WERI-Rb-1 (cell line): Measurements from ENCODE around the gene GPHN.

Source experiments
- DNase-seq: peaks from one replicate; pipeline ENCODE4 v3.0.0-alpha.2; 2020
- H3K27ac ChIP-seq: fragments of 250-450 bp; sonication (Bioruptor Pico); 2 replicates; pipeline ENCODE4 v1.5.1; 2020; ENCODE audit warnings: mild to moderate bottlenecking, moderate library complexity
- H3K27me3 ChIP-seq: fragments of 250-450 bp; sonication (Bioruptor Pico); 2 replicates; pipeline ENCODE4 v1.5.1; 2021; ENCODE audit warnings: mild to moderate bottlenecking, low read depth, moderate library complexity; ENCODE audit not compliant: insufficient read depth, severe bottlenecking
- H3K36me3 ChIP-seq: fragments of 250-450 bp; sonication (Bioruptor Pico); 2 replicates; pipeline ENCODE4 v1.5.1; 2020; ENCODE audit warnings: mild to moderate bottlenecking, moderate library complexity
- H3K4me3 ChIP-seq: 2 replicates; pipeline ENCODE4 v1.5.1; 2011; ENCODE audit warnings: low read depth, mild to moderate bottlenecking, control low read depth, low read length
- H3K9me3 ChIP-seq: fragments of 250-450 bp; sonication (Bioruptor Pico); 2 replicates; pipeline ENCODE4 v1.5.1; 2021; ENCODE audit warnings: mild to moderate bottlenecking, moderate library complexity; ENCODE audit not compliant: severe bottlenecking
- CTCF ChIP-seq: IDR thresholded peaks from 2 replicates; pipeline ENCODE4 v1.5.1; 2011; ENCODE audit warnings: low read depth, mild to moderate bottlenecking, control low read depth, inconsistent platforms, low read length

GPHN gene

GRCh38 chr14:66850258-66850888, 342.4 kb downstream of the GPHN start:
- H3K9me3 ChIP-seq: no peaks in the 10 kb centered on the region
- no peak overlapping the region for H3K4me3 ChIP-seq
- TF ChIP-seq CTCF: no peak
- DNase-seq: no peak
- H3K27ac ChIP-seq: no peak overlapping the region
- no peaks in the 10 kb centered on the region for H3K36me3 ChIP-seq
- H3K27me3 ChIP-seq: no peaks in the 10 kb centered on the region

DNA sequence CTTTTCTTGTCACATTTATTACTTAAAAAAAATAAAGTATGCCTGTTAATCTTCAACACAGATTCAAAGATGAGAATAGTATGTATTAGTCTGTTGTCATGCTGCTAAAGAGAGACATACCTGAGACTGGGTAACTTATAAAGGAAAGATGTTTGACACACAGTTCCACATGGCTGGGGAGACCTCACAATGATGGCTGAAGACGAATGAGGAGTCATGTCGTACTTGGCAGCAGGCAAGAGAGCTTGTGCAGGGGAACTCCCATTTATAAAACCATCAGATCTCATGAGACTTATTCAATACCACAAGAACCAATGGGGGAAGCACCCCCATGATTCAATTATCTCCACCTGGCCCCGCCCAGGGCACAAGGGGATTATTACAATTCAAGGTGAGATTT, 345.4 kb downstream of the GPHN start:
- no peaks in the 10 kb centered on the region for H3K27me3 ChIP-seq
- no peaks in the 10 kb centered on the region for H3K9me3 ChIP-seq
- DNase-seq: no peak
- H3K4me3 ChIP-seq: no peak overlapping the region
- H3K36me3 ChIP-seq: no peaks in the 10 kb centered on the region
- no peak for TF ChIP-seq CTCF
- H3K27ac ChIP-seq: no peak overlapping the region

DNA sequence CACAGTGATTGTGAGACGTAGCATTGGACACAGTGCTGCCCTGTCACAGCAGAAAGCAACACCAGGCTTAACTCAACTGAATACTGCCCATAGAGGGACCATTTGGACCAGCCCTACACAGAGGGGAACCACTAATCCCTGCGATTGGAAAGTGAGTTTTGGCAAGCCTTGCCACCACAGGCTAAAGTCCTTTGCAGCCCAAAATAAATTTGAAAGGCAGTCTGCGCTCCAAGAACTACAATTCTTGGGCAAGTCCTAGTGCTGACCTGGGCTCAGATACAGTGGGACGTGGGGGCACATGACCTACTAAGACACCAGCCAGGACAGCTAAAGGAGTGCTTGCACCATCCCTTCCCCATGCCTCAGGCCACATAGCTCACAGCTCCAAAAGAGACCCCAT, 349.9 kb downstream of the GPHN start:
- Histone ChIP-seq H3K36me3 (no peaks in the 10 kb centered on the region), H3K27me3 (no peaks in the 10 kb centered on the region), H3K9me3 (peaks cover 3% of the 10 kb centered on the region), H3K4me3 (no peak overlapping the region), H3K27ac (no peak overlapping the region)
- no peak for DNase-seq
- TF ChIP-seq CTCF: no peak

DNA sequence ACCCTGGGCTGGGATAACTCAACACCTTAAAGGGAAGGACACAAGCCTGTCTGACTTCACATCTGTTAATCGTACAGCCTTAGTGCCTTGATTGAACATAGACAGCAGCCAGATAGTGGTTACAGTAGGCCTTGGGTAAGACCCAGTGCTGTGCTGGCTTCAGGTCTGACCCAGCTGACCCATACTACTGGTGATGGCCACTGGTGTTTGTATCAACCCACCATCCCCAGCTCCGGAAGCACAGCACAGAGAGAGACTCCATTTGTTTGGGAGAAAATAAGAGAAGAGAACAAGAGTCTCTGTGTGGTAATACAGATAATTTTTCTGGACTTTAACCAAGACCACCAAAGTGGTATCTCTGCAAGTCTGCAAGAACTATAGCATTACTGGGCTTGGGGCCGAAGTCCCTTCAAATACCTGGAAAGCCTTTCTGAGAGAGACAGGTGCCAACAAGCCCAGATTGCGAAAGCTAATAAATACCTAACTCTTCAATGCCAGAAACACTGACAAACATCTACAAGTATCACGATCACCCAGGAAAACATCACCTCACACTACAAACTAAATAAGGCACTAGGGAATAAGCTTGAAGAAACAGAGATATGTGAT, 351.2 kb downstream of the GPHN start:
- Histone ChIP-seq H3K4me3 (no peak overlapping the region), H3K9me3 (peaks cover 3% of the 10 kb centered on the region), H3K27me3 (no peaks in the 10 kb centered on the region), H3K36me3 (no peaks in the 10 kb centered on the region), H3K27ac (no peak overlapping the region)
- no peak for DNase-seq
- TF ChIP-seq CTCF: no peak

DNA sequence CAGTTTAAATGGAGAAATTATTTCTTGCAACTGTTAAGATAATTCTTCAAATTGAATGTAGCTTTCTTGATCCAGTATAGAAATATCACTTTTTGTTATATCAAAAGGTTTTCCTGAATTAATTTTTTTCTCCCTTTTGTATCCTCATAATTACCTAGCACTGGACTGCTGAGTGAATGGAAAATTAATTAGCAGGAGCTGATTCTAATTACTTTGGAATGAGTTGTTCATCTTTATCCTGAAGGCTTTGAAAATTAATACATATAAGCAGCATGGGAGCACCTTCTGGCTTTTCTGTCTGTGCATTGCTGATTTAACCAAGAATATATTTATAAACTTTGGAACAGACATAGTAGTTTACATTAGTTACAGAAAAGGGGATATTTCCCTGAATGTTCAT, 373.6 kb downstream of the GPHN start:
- TF ChIP-seq CTCF: no peak
- H3K27ac ChIP-seq: no peak overlapping the region
- no peak for DNase-seq
- no peaks in the 10 kb centered on the region for H3K9me3 ChIP-seq
- H3K27me3 ChIP-seq: no peaks in the 10 kb centered on the region
- H3K4me3 ChIP-seq: no peak overlapping the region
- no peaks in the 10 kb centered on the region; the same call in 1 of the 2 replicates for H3K36me3 ChIP-seq

DNA sequence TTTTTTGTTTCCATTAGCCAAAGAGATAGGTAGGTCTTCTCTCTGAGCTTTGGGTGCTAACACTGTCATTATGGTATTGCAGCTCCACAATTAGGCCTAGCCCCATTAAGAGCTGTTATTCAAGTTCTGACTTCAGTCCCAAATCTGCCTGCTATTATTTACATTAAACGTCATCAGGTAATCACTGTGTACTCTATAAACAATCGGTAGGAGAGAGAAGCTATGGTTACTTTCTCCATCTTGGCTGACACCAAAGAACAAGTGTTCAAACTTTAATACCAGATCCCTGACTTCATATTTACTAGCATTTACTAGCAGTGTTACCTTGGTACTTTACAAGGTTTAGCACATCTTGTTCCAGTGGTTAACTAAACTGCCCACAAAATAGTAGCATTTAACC, 376.2 kb downstream of the GPHN start:
- H3K4me3 ChIP-seq: no peak overlapping the region
- DNase-seq: no peak
- H3K9me3 ChIP-seq: no peaks in the 10 kb centered on the region

More for the DNA sequence above, 376.2 kb downstream of the GPHN start:
- Histone ChIP-seq H3K36me3 (no peaks in the 10 kb centered on the region; the same call in 1 of the 2 replicates), H3K27ac (no peak overlapping the region), H3K27me3 (no peaks in the 10 kb centered on the region)
- no peak for TF ChIP-seq CTCF
